HEK293T (cell line): Measurements from ENCODE around the gene SOD3.

ENCODE experiments used
- CTCF ChIA-PET: fragments of 350-600 bp; formaldehyde crosslinking; extraction: SDS; loops from one replicate; lab custom pipeline; 2021; ENCODE audit warnings: antibody characterized with exemption, inconsistent platforms; lab: Yijun Ruan, JAX
- POLR2A ChIA-PET: fragments of 350-600 bp; formaldehyde crosslinking; extraction: SDS; loops from one replicate; lab custom pipeline; 2020; ENCODE audit warnings: antibody characterized with exemption, inconsistent platforms; lab: Yijun Ruan, JAX
- DNase-seq: peaks from one replicate; pipeline ENCODE4 v3.0.0; 2012; ENCODE audit warnings: mixed read lengths; ENCODE audit errors: extremely low spot score
- ARNT ChIP-seq: fragments of 450-650 bp; IDR thresholded peaks from 2 replicates; pipeline ENCODE4 v1.6.1; 2017; ENCODE audit warnings: mild to moderate bottlenecking
- BHLHE40 ChIP-seq: fragments of 450-650 bp; IDR thresholded peaks from 2 replicates; pipeline ENCODE4 v1.6.1; 2016; ENCODE audit warnings: mild to moderate bottlenecking, moderate library complexity, borderline replicate concordance
- CTBP1 ChIP-seq: fragments of 450-650 bp; IDR thresholded peaks from 2 replicates; pipeline ENCODE4 v1.6.1; 2016; ENCODE audit warnings: borderline replicate concordance
- ELF4 ChIP-seq: fragments of 450-650 bp; IDR thresholded peaks from 2 replicates; pipeline ENCODE4 v1.6.1; 2017; ENCODE audit warnings: antibody characterized with exemption
- FOXA1 ChIP-seq: fragments of 450-650 bp; IDR thresholded peaks from 2 replicates; pipeline ENCODE4 v1.6.1; 2016; ENCODE audit warnings: mild to moderate bottlenecking
- FOXK2 ChIP-seq: fragments of 450-650 bp; IDR thresholded peaks from 2 replicates; pipeline ENCODE4 v1.6.1; 2016; ENCODE audit warnings: mild to moderate bottlenecking
- FOXM1 ChIP-seq: fragments of 450-650 bp; IDR thresholded peaks from 2 replicates; pipeline ENCODE4 v1.6.1; 2017; ENCODE audit warnings: mild to moderate bottlenecking, borderline replicate concordance
- HDGF ChIP-seq: fragments of 450-650 bp; IDR thresholded peaks from 2 replicates; pipeline ENCODE4 v1.6.1; 2017; ENCODE audit warnings: antibody characterized with exemption, borderline replicate concordance
- L3MBTL2 ChIP-seq: fragments of 450-650 bp; conservative IDR thresholded peaks from 2 replicates; pipeline ENCODE4 v1.6.1; 2016; ENCODE audit warnings: mild to moderate bottlenecking
- LEF1 ChIP-seq: fragments of 450-650 bp; IDR thresholded peaks from 2 replicates; pipeline ENCODE4 v1.6.1; 2017; ENCODE audit warnings: mild to moderate bottlenecking, borderline replicate concordance
- NFRKB ChIP-seq: fragments of 450-650 bp; IDR thresholded peaks from 2 replicates; pipeline ENCODE4 v1.6.1; 2016; ENCODE audit warnings: mild to moderate bottlenecking, moderate library complexity
- SP1 ChIP-seq: fragments of 450-650 bp; IDR thresholded peaks from 2 replicates; pipeline ENCODE4 v1.6.1; 2017
- SUZ12 ChIP-seq: fragments of 450-650 bp; IDR thresholded peaks from 2 replicates; pipeline ENCODE4 v1.6.1; 2016; ENCODE audit warnings: mild to moderate bottlenecking
- TARDBP ChIP-seq: fragments of 450-650 bp; IDR thresholded peaks from 2 replicates; pipeline ENCODE4 v1.6.1; 2016
- ZNF384 ChIP-seq: fragments of 450-650 bp; IDR thresholded peaks from 2 replicates; pipeline ENCODE4 v1.6.1; 2016
- TF ChIP-seq, protein P1 (sequence below): fragments of 450-650 bp; IDR thresholded peaks from 2 replicates; pipeline ENCODE4 v1.6.1; 2016

SOD3 gene

DNA sequence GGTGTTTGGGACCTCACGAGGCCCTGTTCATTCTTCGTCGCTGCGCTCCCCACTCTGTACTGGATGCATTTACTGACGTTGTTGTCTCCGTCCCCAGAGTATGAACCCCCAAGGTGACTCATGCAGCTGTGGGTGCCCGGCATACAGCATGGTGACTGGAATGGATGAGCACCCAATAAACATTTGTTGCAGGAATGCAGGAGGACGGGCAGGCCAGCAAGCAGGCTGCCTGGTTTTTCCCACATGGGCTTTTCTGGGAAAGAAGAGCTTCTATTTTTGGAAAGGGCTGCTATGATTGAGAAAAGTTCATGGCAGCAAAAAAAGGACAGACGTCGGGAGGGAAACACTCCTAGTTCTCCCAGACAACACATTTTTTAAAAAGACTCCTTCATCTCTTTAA lies 893 bp upstream of the SOD3 start:
- ChIA-PET POLR2A (no interaction called here), CTCF (no interaction called here)
- TF ChIP-seq FOXK2, result no peak
- TF ChIP-seq, protein P1, sequence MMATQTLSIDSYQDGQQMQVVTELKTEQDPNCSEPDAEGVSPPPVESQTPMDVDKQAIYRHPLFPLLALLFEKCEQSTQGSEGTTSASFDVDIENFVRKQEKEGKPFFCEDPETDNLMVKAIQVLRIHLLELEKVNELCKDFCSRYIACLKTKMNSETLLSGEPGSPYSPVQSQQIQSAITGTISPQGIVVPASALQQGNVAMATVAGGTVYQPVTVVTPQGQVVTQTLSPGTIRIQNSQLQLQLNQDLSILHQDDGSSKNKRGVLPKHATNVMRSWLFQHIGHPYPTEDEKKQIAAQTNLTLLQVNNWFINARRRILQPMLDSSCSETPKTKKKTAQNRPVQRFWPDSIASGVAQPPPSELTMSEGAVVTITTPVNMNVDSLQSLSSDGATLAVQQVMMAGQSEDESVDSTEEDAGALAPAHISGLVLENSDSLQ, result no peak
- no peak for TF ChIP-seq TARDBP
- TF ChIP-seq FOXA1, result no peak
- no peak for TF ChIP-seq ZNF384
- no peak for TF ChIP-seq CTBP1
- TF ChIP-seq L3MBTL2, result no peak
- no peak for TF ChIP-seq ELF4
- no peak for TF ChIP-seq LEF1
- no peak for TF ChIP-seq SP1
- TF ChIP-seq SUZ12, result no peak
- TF ChIP-seq ARNT, result no peak
- TF ChIP-seq BHLHE40, result no peak
- no peak for TF ChIP-seq HDGF
- TF ChIP-seq NFRKB, result no peak
- no peak for TF ChIP-seq FOXM1
- no peak for DNase-seq

- CTCF ChIA-PET, result no interaction called here
- POLR2A ChIA-PET, result no interaction called here
- no peak for TF ChIP-seq SP1
- no peak for TF ChIP-seq SUZ12
- TF ChIP-seq NFRKB, result no peak
- no peak for TF ChIP-seq CTBP1
- no peak for TF ChIP-seq TARDBP
- no peak for TF ChIP-seq HDGF
- TF ChIP-seq, protein P1, result no peak
- no peak for TF ChIP-seq FOXK2
- TF ChIP-seq ELF4, result no peak
- no peak for TF ChIP-seq L3MBTL2
- no peak for TF ChIP-seq BHLHE40
- TF ChIP-seq ZNF384, result no peak
- TF ChIP-seq FOXA1, result no peak
- no peak for TF ChIP-seq LEF1
- no peak for TF ChIP-seq FOXM1
- TF ChIP-seq ARNT, result no peak
- no peak for DNase-seq
Measured at GRCh38 chr4:24795666-24796381, 451 bp downstream of the SOD3 start.

GRCh38 chr4:24796620-24797019 lies 1.2 kb downstream of the SOD3 start:
- no peak for DNase-seq
- TF ChIP-seq TARDBP (no peak), ZNF384 (no peak), BHLHE40 (no peak), FOXK2 (no peak), L3MBTL2 (no peak), NFRKB (no peak), SP1 (no peak), HDGF (no peak), ARNT (no peak), FOXA1 (no peak), ELF4 (no peak), SUZ12 (no peak), LEF1 (no peak), CTBP1 (no peak), FOXM1 (no peak)
- TF ChIP-seq, protein P1, result no peak
- ChIA-PET CTCF (no interaction called here), POLR2A (no interaction called here)

GRCh38 chr4:24798036-24798610 lies 2.8 kb downstream of the SOD3 start:
- TF ChIP-seq L3MBTL2 (no peak), ELF4 (no peak), FOXM1 (no peak), SP1 (no peak), LEF1 (no peak), FOXA1 (no peak), NFRKB (no peak), FOXK2 (no peak), CTBP1 (no peak), HDGF (no peak)
- ChIA-PET POLR2A (no interaction called here), CTCF (no interaction called here)
- DNase-seq, result no peak

DNA sequence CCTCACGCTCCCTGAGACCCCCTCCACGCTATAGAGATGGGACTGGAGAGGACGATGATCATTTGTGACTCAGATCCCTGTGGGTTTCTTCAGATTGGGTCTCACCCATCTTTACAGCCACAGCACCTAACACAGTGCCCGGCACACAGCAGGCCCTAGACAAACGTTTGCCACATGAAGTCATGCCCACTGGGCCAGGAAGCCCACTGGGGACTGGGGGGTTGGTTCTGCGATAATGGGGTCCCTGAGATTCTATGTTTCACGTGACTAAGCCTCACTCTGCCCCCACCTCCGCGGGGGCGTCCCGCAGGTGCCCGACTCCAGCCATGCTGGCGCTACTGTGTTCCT lies 3.8 kb downstream of the SOD3 start:
- CTCF ChIA-PET, result no interaction called here
- TF ChIP-seq, protein P1, result no peak
- TF ChIP-seq FOXA1 (no peak), FOXM1 (no peak), FOXK2 (no peak), SP1 (no peak), BHLHE40 (no peak), LEF1 (no peak), SUZ12 (no peak), CTBP1 (no peak), ARNT (no peak), TARDBP (no peak), ZNF384 (no peak), NFRKB (no peak), HDGF (no peak), L3MBTL2 (no peak), ELF4 (no peak)
- no peak for DNase-seq
- POLR2A ChIA-PET, result no interaction called here
